ENCODE data around the gene LMLN.

Gene LMLN

GRCh38 chr3:197975311-197975710 lies 15.3 kb downstream of the LMLN start:
- no peak for DNase-seq (ENCODE audit: low read depth)
- no peak overlapping the region for H3K4me3 ChIP-seq (ENCODE audit: control insufficient read depth, low read depth, low read length)
- TF ChIP-seq CTCF (IDR thresholded peaks at IDR 0.05; ENCODE audit: control insufficient read depth, insufficient read depth, low read depth, low read length, missing control alignments): no peak

- no peak for TF ChIP-seq CTCF (IDR thresholded peaks at IDR 0.05; ENCODE audit: control insufficient read depth, insufficient read depth, low read depth, low read length, missing control alignments)
- DNase-seq (ENCODE audit: low read depth): no peak
- no peak overlapping the region for H3K4me3 ChIP-seq (ENCODE audit: control insufficient read depth, low read depth, low read length)
Observed at GRCh38 chr3:197983076-197983475, 23.1 kb downstream of the LMLN start.

- no peak overlapping the region for H3K4me3 ChIP-seq (ENCODE audit: control insufficient read depth, low read depth, low read length)
- DNase-seq (ENCODE audit: low read depth): no peak
- no peak for TF ChIP-seq CTCF (IDR thresholded peaks at IDR 0.05; ENCODE audit: control insufficient read depth, insufficient read depth, low read depth, low read length, missing control alignments)
Observed at GRCh38 chr3:197989651-197990050, 29.6 kb downstream of the LMLN start.

- no peak for DNase-seq (ENCODE audit: low read depth)
- no peak overlapping the region for H3K4me3 ChIP-seq (ENCODE audit: control insufficient read depth, low read depth, low read length)
- TF ChIP-seq CTCF (IDR thresholded peaks at IDR 0.05; ENCODE audit: control insufficient read depth, insufficient read depth, low read depth, low read length, missing control alignments): no peak
Observed at GRCh38 chr3:197994736-197995135, 34.7 kb downstream of the LMLN start.

GRCh38 chr3:197996855-197997254 lies 36.8 kb downstream of the LMLN start:
- no peak for TF ChIP-seq CTCF (IDR thresholded peaks at IDR 0.05; ENCODE audit: control insufficient read depth, insufficient read depth, low read depth, low read length, missing control alignments)
- H3K4me3 ChIP-seq (ENCODE audit: control insufficient read depth, low read depth, low read length): no peak overlapping the region
- DNase-seq (ENCODE audit: low read depth): no peak

- no peak overlapping the region for H3K4me3 ChIP-seq (ENCODE audit: control insufficient read depth, low read depth, low read length)
- DNase-seq (ENCODE audit: low read depth): no peak
- no peak for TF ChIP-seq CTCF (IDR thresholded peaks at IDR 0.05; ENCODE audit: control insufficient read depth, insufficient read depth, low read depth, low read length, missing control alignments)
Observed at GRCh38 chr3:197997936-197998335, 37.9 kb downstream of the LMLN start.

GRCh38 chr3:198017090-198017489 lies 57.1 kb downstream of the LMLN start:
- TF ChIP-seq CTCF (IDR thresholded peaks at IDR 0.05; ENCODE audit: control insufficient read depth, insufficient read depth, low read depth, low read length, missing control alignments): no peak

More at GRCh38 chr3:198017090-198017489, 57.1 kb downstream of the LMLN start:
- DNase-seq (ENCODE audit: low read depth): no peak
- H3K4me3 ChIP-seq (ENCODE audit: control insufficient read depth, low read depth, low read length): no peak overlapping the region
